ENCODE measurements around the gene CDKL4.
"Not testable (repeated sequence)": the region's sequence is repeated elsewhere in the genome, so short reads cannot be mapped to it uniquely, and the experiment has no call there.

Gene CDKL4

DNA sequence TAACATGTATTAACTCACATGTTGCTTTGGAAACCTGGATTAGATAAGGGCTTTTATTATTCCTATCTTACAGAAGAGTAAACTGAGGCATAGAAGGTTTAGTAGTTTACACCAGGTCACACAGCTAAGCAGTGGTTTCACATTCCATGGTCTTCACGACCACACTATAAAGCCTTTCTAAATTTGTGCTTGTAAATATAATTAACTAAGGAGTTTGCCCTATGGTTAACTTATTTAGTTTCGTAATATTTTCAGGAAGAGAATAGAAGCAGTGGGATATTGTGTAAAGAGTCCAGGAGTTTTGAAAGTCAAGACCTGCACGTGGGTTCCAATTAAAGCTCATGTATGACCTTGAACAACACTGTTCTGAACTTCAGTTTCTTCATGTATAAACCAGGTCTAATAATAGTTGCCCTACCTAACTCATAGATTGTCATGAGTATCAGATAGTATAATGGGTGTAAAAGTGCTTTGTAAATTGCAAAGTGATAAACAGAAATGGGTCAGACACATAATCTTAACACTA lies 103.4 kb downstream of the CDKL4 start:
- DNase-seq (ENCODE audit: extremely low read depth, low read depth), result no peak
- TF ChIP-seq, protein P1, sequence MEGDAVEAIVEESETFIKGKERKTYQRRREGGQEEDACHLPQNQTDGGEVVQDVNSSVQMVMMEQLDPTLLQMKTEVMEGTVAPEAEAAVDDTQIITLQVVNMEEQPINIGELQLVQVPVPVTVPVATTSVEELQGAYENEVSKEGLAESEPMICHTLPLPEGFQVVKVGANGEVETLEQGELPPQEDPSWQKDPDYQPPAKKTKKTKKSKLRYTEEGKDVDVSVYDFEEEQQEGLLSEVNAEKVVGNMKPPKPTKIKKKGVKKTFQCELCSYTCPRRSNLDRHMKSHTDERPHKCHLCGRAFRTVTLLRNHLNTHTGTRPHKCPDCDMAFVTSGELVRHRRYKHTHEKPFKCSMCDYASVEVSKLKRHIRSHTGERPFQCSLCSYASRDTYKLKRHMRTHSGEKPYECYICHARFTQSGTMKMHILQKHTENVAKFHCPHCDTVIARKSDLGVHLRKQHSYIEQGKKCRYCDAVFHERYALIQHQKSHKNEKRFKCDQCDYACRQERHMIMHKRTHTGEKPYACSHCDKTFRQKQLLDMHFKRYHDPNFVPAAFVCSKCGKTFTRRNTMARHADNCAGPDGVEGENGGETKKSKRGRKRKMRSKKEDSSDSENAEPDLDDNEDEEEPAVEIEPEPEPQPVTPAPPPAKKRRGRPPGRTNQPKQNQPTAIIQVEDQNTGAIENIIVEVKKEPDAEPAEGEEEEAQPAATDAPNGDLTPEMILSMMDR (IDR thresholded peaks at IDR 0.05; ENCODE audit: low read depth, low read length), result no peak

DNA sequence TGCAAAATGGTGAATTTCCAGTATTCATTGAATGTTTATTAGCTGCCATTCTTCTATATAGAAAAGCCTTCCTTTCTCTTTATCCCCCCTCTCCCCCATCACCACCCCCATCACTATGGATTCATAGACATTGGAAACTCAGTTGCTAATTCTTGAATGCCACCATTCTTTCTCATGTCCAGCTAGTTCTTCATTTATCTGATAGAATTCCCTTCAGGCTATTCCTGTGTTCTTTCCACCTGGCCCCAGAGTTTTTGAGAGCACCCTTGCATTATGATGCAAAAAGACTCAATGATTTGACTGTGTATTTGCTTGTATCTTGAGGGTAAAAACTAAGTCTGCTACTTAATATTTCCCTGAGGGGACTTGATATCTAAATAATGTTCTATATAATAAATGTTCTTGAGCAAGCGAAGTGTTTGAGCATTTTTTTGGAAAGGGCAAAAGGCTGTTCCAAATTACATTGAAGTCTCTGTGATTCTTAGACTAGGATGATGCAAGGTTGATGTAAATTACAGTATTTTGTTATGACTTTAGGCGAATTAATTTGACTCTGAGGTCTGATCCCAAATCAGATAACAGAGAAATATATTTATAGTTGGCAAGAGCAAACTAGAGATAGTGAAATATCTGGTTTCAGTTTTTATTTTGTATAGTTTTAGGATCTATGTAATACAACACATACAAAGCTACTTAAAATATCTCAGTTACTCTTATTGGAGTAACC lies 104.1 kb downstream of the CDKL4 start:
- no peak for DNase-seq (ENCODE audit: extremely low read depth, low read depth)
- TF ChIP-seq, protein P1 (IDR thresholded peaks at IDR 0.05; ENCODE audit: low read depth, low read length), result no peak

DNA sequence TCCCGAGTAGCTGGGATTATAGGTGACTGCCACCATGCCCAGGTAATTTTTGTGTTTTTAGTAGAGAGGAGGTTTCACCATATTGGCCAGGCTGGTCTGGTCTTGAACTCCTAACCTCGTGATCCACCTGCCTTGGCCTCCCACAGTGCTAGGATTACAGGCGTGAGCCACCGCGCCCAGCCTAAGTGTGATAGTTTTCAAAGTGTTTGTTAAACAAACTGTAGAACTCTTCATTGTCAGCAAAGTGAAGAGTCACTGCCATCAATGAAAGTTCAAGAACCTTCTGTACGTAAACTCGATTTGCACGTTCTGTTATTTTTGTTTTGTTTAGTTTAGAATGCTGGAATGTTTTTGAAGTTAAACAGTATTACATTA lies 104.9 kb downstream of the CDKL4 start:
- TF ChIP-seq, protein P1 (IDR thresholded peaks at IDR 0.05; ENCODE audit: low read depth, low read length), result no peak
- no peak for DNase-seq (ENCODE audit: extremely low read depth, low read depth)

DNA sequence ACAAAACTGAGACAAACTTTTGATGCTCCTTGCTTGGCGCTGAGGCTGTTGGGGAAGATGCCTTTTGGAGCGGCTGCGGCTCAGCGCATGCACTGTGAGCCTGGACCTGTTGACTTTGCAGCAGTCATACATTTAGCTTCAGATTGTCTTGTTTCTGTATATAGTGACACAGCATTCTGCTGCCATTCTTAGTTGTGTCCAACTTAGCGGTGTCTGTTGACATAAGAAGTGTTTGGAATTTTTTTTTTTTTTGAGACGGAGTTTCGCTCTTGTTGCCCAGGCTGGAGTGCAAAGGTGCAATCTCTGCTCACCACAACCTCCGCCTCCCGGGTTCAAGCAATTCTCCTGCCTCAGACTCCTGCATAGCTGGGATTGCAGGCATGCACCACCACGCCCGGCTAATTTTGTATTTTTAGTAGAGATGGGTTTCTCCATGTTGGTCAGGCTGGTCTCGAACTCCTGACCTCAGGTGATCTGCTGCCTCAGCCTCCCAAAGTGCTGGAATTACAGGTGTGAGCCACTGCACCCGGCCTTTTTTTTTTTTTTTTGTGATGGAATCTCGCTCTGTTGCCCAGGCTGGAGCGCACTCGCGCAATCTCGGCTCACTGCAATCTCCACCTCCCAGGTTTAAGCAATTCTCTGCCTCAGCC lies 105.5 kb downstream of the CDKL4 start:
- DNase-seq (ENCODE audit: extremely low read depth, low read depth), result not testable (repeated sequence)

DNA sequence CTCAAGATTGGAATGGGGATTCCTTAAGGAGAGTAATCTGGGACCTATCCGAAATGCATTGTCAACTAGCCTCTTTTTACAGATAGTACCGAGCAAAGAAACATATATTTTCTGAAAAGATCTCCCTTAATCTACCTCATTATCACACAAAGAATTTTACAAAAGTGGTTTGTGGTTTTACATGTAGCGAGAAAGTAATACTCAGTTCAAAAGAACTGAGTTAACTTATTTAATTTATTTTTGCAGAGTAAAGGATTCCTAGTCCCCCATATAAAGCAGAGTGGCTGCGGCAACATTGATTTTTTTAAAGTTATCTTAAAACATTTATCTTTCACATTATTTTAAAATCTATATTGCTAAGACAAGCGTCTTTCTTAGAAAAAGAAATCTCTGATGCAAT lies 107.0 kb downstream of the CDKL4 start:
- no peak for DNase-seq (ENCODE audit: extremely low read depth, low read depth)
- TF ChIP-seq, protein P1 (IDR thresholded peaks at IDR 0.05; ENCODE audit: low read depth, low read length), result no peak

DNA sequence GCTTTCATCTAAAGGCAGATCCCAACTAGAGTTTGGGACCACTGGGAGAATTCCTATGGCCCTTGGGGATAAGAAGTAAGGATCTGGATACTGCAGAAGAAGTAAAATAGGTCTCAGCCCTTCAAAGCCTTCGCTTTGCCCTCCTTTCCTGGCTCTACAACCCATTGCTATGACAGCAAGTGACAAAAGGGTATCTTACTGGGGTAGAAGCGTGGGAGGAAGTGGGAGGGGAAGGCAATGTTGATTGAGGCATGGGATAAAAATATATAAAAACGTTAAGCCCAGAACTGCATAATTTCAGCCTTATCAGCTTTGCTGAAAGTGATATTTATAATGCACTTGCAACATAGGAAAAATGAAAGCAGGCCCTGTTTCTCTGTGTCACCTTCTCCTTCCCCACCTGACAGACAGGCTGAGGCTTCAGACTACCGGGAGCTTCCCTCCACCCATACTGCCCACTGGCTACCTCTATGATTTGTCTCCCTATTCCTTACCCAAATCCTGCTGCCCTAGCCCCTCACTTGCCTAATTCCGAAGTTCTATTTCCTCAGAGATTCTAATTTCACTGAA lies 108.0 kb downstream of the CDKL4 start:
- DNase-seq (ENCODE audit: extremely low read depth, low read depth), result no peak
- TF ChIP-seq, protein P1 (IDR thresholded peaks at IDR 0.05; ENCODE audit: low read depth, low read length), result no peak

DNA sequence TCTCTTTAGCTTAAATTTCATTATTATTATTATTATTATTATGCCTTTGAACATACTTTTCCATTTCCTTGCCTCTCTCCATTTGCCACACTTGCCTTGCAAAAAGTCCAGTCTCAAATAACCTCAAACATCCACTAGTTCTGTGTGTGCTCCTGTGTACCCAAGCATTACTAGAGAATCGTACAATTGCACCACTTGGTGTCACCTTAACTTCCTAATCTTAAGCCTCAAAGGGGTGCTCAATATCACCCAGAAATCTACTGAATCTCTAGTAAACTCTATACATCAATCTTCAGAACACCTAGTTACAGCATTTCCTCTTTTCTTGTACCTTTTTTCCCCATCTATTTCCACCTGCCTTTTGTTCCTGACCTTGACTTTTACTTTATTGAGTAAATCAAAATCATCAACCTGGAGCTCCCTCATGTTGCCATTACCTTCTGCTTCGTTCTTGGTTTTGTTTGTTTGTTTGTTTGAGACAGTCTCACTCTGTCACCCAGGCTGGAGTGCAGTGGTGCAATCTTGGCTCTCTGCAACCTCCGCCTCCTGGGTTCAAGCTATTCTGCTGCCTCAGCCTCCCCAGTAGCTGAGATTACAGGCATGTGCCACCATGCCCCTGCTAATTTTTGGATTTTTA lies 110.4 kb downstream of the CDKL4 start:
- TF ChIP-seq, protein P1 (IDR thresholded peaks at IDR 0.05; ENCODE audit: low read depth, low read length), result no peak
- DNase-seq (ENCODE audit: extremely low read depth, low read depth), result no peak

Data from AG09319 (cell line).